Measurements from ENCODE around the gene RNF32.

The RNF32 gene

DNA sequence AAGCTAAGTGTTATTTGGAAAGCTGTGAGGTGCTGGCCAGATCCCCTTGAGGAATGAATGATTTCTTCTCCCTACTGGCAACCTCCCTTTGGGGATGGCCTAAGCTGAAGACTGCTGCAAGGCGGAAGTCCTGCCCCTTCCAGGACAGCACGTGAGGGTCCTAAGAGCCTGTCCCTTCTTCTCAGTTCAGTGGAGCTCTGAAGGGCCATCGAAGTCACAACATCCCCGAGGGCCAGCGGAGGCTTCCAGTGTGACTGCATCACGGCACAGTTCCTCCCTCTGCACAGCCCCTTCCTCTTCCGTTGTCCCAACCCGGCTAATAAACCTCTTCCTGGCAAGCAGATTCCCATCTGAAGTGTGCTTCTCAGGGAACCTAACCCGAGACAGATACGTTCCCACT lies 43.7 kb downstream of the RNF32 start:
- Histone ChIP-seq H3K27me3 (ENCODE audit: insufficient read depth, low read depth) (no peaks in the 10 kb centered on the region), H3K36me3 (ENCODE audit: insufficient read depth) (no peaks in the 10 kb centered on the region), H3K4me3 (IDR thresholded peaks at IDR 0.05; ENCODE audit: insufficient read depth, low read depth, low read length) (no peak overlapping the region), H4K20me1 (ENCODE audit: insufficient read depth) (no peaks in the 10 kb centered on the region), H3K4me2 (no peak overlapping the region), H3K9ac (no peak overlapping the region), H3K79me2 (ENCODE audit: insufficient read depth, low read depth) (no peaks in the 10 kb centered on the region), H2AFZ (ENCODE audit: low read depth) (no peak overlapping the region), H3K27ac (no peak overlapping the region), H3K4me1 (ENCODE audit: low read depth, poor library complexity, severe bottlenecking) (no peaks in the 10 kb centered on the region)
- TF ChIP-seq, protein P1, sequence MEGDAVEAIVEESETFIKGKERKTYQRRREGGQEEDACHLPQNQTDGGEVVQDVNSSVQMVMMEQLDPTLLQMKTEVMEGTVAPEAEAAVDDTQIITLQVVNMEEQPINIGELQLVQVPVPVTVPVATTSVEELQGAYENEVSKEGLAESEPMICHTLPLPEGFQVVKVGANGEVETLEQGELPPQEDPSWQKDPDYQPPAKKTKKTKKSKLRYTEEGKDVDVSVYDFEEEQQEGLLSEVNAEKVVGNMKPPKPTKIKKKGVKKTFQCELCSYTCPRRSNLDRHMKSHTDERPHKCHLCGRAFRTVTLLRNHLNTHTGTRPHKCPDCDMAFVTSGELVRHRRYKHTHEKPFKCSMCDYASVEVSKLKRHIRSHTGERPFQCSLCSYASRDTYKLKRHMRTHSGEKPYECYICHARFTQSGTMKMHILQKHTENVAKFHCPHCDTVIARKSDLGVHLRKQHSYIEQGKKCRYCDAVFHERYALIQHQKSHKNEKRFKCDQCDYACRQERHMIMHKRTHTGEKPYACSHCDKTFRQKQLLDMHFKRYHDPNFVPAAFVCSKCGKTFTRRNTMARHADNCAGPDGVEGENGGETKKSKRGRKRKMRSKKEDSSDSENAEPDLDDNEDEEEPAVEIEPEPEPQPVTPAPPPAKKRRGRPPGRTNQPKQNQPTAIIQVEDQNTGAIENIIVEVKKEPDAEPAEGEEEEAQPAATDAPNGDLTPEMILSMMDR (conservative IDR thresholded peaks at IDR 0.05; ENCODE audit: low read depth, low read length) = no peak

DNA sequence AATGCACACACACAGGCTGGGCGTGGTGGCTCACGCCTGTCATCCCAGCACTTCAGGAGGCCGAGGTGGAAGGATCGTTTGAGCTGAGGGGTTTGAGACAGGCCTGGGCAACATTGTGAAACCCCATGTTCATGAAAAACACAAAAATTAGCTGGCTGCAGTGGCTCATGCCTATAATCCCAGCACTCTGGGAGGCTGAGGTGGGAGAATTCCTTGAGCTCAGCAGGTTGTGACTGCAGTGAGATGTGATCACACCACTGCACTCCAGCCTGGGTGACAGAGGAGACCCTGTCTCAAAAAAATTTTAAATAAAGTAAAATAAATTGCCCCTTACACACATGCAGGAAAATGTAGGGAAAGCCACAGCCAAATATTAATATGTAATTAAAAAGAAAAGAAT lies 44.1 kb downstream of the RNF32 start:
- H4K20me1 ChIP-seq (ENCODE audit: insufficient read depth) = no peaks in the 10 kb centered on the region
- TF ChIP-seq, protein P1 (conservative IDR thresholded peaks at IDR 0.05; ENCODE audit: low read depth, low read length) = no peak
- no peak overlapping the region for H3K4me3 ChIP-seq (IDR thresholded peaks at IDR 0.05; ENCODE audit: insufficient read depth, low read depth, low read length)
- H2AFZ ChIP-seq (ENCODE audit: low read depth) = no peak overlapping the region
- no peak overlapping the region for H3K27ac ChIP-seq
- no peak overlapping the region for H3K4me2 ChIP-seq
- no peak overlapping the region for H3K9ac ChIP-seq
- H3K36me3 ChIP-seq (ENCODE audit: insufficient read depth) = no peaks in the 10 kb centered on the region
- H3K27me3 ChIP-seq (ENCODE audit: insufficient read depth, low read depth) = no peaks in the 10 kb centered on the region
- no peaks in the 10 kb centered on the region for H3K4me1 ChIP-seq (ENCODE audit: low read depth, poor library complexity, severe bottlenecking)
- no peaks in the 10 kb centered on the region for H3K79me2 ChIP-seq (ENCODE audit: insufficient read depth, low read depth)

DNA sequence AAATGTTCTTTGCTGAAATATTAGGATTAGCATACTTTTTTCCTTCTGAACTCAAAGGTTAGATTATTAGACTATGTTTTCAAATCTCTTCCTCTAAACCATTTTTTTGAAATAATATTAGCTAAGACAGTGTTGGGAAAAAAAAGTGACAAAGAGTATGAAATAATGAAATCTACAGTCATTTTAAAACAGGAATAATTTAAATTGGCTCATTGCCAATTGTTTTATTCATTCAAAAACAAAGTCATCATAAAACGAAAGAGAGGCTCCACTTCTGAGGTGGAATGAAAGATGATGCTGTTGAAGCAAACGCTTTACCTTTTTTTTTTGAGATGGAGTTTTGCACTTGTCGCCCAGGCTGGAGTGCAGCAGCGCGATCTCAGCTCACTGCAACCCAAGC lies 51.2 kb downstream of the RNF32 start:
- no peak overlapping the region for H3K9ac ChIP-seq
- H3K4me2 ChIP-seq = no peak overlapping the region
- H2AFZ ChIP-seq (ENCODE audit: low read depth) = no peak overlapping the region
- no peaks in the 10 kb centered on the region for H3K36me3 ChIP-seq (ENCODE audit: insufficient read depth)
- H3K27ac ChIP-seq = no peak overlapping the region
- no peaks in the 10 kb centered on the region for H4K20me1 ChIP-seq (ENCODE audit: insufficient read depth)
- TF ChIP-seq, protein P1 (conservative IDR thresholded peaks at IDR 0.05; ENCODE audit: low read depth, low read length) = no peak
- H3K4me1 ChIP-seq (ENCODE audit: low read depth, poor library complexity, severe bottlenecking) = no peaks in the 10 kb centered on the region
- no peaks in the 10 kb centered on the region for H3K79me2 ChIP-seq (ENCODE audit: insufficient read depth, low read depth)
- no peaks in the 10 kb centered on the region; the same call in 1 of the 2 replicates for H3K27me3 ChIP-seq (ENCODE audit: insufficient read depth, low read depth)
- H3K4me3 ChIP-seq (IDR thresholded peaks at IDR 0.05; ENCODE audit: insufficient read depth, low read depth, low read length) = no peak overlapping the region

DNA sequence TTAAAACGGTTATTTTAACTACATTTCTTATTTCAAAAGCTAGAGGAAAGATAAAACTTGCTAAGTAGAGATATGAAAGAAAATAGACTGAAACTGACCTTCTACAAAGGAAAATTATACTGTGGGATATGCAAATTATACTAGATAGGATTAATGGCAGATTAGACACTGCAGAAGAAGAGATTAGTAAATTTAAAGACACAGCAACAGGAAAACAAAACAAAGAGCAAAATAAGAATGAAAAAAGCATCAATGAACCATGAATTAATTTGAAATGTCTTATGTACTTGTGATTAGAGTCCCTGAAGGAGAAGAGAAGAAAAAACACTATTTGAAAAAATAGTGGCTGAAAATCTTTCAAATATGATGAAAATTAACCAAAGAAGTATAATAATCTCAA lies 52.3 kb downstream of the RNF32 start:
- Histone ChIP-seq H3K79me2 (ENCODE audit: insufficient read depth, low read depth) (no peaks in the 10 kb centered on the region), H3K9ac (no peak overlapping the region), H3K27ac (no peak overlapping the region), H3K4me1 (ENCODE audit: low read depth, poor library complexity, severe bottlenecking) (no peaks in the 10 kb centered on the region), H3K36me3 (ENCODE audit: insufficient read depth) (no peaks in the 10 kb centered on the region), H3K4me2 (no peak overlapping the region), H2AFZ (ENCODE audit: low read depth) (no peak overlapping the region), H4K20me1 (ENCODE audit: insufficient read depth) (no peaks in the 10 kb centered on the region), H3K27me3 (ENCODE audit: insufficient read depth, low read depth) (no peaks in the 10 kb centered on the region; the same call in 1 of the 2 replicates), H3K4me3 (IDR thresholded peaks at IDR 0.05; ENCODE audit: insufficient read depth, low read depth, low read length) (no peak overlapping the region)
- TF ChIP-seq, protein P1 (conservative IDR thresholded peaks at IDR 0.05; ENCODE audit: low read depth, low read length) = no peak

All from KMS-11 (cell line).